Ishikawa (cell line): ENCODE results near the gene GUCD1.

Source experiments
- CEBPB ChIP-seq: IDR thresholded peaks from 2 replicates; pipeline ENCODE4 v1.6.1; 2012
- EGR1 ChIP-seq: IDR thresholded peaks from 2 replicates; pipeline ENCODE4 v1.6.1; 2012
- EP300 ChIP-seq: IDR thresholded peaks from 2 replicates; pipeline ENCODE4 v1.6.1; 2012; ENCODE audit warnings: borderline replicate concordance
- FOXM1 ChIP-seq: IDR thresholded peaks from 2 replicates; pipeline ENCODE4 v1.6.1; 2012; ENCODE audit warnings: low read depth, borderline replicate concordance
- ZBTB7A ChIP-seq: IDR thresholded peaks from 2 replicates; pipeline ENCODE4 v1.6.1; 2012; ENCODE audit warnings: low read depth
- TF ChIP-seq, protein P1 (sequence below): IDR thresholded peaks from 2 replicates; pipeline ENCODE4 v1.6.1; 2012
- TF ChIP-seq, protein P2 (sequence below): IDR thresholded peaks from 2 replicates; pipeline ENCODE4 v1.6.1; 2012; ENCODE audit warnings: low read depth, mild to moderate bottlenecking

DNA sequence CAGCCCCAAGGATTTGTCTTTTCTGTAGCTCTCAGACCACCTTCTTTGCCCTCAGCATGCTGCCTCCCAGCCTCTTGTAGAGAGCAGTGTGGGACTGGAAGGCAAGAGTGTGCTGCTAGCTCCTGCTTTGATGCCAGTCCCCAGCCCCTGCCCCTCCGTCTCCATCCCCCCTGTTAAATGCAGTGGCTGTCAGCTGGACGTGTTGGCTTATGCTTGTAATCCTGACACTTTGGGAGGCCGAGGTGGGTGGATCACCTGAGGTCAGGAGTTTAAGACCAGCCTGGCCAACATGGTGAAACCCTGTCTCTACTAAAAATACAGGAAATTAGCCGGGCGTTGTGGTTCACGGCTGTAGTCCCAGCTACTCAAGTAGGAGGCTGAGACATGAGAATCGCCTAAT is 16.3 kb upstream of the GUCD1 start:
- TF ChIP-seq, protein P1, sequence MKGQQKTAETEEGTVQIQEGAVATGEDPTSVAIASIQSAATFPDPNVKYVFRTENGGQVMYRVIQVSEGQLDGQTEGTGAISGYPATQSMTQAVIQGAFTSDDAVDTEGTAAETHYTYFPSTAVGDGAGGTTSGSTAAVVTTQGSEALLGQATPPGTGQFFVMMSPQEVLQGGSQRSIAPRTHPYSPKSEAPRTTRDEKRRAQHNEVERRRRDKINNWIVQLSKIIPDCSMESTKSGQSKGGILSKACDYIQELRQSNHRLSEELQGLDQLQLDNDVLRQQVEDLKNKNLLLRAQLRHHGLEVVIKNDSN = no peak
- TF ChIP-seq CEBPB = no peak
- TF ChIP-seq, protein P2, sequence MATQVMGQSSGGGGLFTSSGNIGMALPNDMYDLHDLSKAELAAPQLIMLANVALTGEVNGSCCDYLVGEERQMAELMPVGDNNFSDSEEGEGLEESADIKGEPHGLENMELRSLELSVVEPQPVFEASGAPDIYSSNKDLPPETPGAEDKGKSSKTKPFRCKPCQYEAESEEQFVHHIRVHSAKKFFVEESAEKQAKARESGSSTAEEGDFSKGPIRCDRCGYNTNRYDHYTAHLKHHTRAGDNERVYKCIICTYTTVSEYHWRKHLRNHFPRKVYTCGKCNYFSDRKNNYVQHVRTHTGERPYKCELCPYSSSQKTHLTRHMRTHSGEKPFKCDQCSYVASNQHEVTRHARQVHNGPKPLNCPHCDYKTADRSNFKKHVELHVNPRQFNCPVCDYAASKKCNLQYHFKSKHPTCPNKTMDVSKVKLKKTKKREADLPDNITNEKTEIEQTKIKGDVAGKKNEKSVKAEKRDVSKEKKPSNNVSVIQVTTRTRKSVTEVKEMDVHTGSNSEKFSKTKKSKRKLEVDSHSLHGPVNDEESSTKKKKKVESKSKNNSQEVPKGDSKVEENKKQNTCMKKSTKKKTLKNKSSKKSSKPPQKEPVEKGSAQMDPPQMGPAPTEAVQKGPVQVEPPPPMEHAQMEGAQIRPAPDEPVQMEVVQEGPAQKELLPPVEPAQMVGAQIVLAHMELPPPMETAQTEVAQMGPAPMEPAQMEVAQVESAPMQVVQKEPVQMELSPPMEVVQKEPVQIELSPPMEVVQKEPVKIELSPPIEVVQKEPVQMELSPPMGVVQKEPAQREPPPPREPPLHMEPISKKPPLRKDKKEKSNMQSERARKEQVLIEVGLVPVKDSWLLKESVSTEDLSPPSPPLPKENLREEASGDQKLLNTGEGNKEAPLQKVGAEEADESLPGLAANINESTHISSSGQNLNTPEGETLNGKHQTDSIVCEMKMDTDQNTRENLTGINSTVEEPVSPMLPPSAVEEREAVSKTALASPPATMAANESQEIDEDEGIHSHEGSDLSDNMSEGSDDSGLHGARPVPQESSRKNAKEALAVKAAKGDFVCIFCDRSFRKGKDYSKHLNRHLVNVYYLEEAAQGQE = no peak
- TF ChIP-seq EGR1 = no peak
- TF ChIP-seq EP300 = no peak
- no peak for TF ChIP-seq ZBTB7A
- TF ChIP-seq FOXM1 = no peak
